HEK293 (cell line): ENCODE results near the gene WFDC1.

ENCODE experiments used
- CTCF ChIA-PET: fragments of 350-600 bp; formaldehyde crosslinking; extraction: SDS; loops from one replicate; lab custom pipeline; 2021; ENCODE audit warnings: antibody characterized with exemption; lab: Yijun Ruan, JAX
- POLR2A ChIA-PET: fragments of 300-600 bp; formaldehyde crosslinking; extraction: SDS; loops from one replicate; lab custom pipeline; 2020; ENCODE audit warnings: antibody characterized with exemption, inconsistent platforms; lab: Yijun Ruan, JAX
- H3K27ac ChIP-seq: fragments of 200-500 bp; sonication (Bioruptor generic); 2 replicates; pipeline ENCODE4 v1.5.1; 2014; ENCODE audit warnings: low read depth, low read length, control low read depth, inconsistent platforms; ENCODE audit errors: extremely low read depth
- H3K36me3 ChIP-seq, 2 experiments: fragments of 200-500 bp in 1 of 2; sonication (Bioruptor generic) in 1 of 2; 1 replicate in 1 of 2; 2 replicates in 1 of 2; pipeline ENCODE4 v1.5.1; 2014 to 2017; ENCODE audit warnings: inconsistent platforms in 2 of 2, low read length in 2 of 2; ENCODE audit not compliant: control insufficient read depth in 2 of 2, insufficient read depth in 1 of 2
- H3K4me1 ChIP-seq: fragments of 200-500 bp; sonication (Bioruptor generic); 2 replicates; pipeline ENCODE4 v1.5.1; 2014; ENCODE audit warnings: mild to moderate bottlenecking, low read length, inconsistent platforms; ENCODE audit not compliant: control insufficient read depth, insufficient read depth
- H3K4me3 ChIP-seq: 2 replicates; pipeline ENCODE4 v1.5.1; 2011; ENCODE audit warnings: low read depth, mild to moderate bottlenecking, control low read depth, low read length, moderate library complexity
- H3K9me3 ChIP-seq: fragments of 200-500 bp; sonication (Bioruptor generic); 2 replicates; pipeline ENCODE4 v1.5.1; 2014; ENCODE audit warnings: low read depth, low read length, inconsistent platforms; ENCODE audit not compliant: control insufficient read depth, insufficient read depth
- BCL11B ChIP-seq: fragments of 450-650 bp; formaldehyde crosslinking; IDR thresholded peaks from 2 replicates; pipeline ENCODE4 v1.5.1; 2016; ENCODE audit warnings: low read depth, missing biosample characterization, missing genetic modification characterization
- GLIS2 ChIP-seq: fragments of 450-650 bp; formaldehyde crosslinking; IDR thresholded peaks from 2 replicates; pipeline ENCODE4 v1.5.1; 2016; ENCODE audit warnings: missing biosample characterization, missing genetic modification characterization
- HOXC10 ChIP-seq: sonication (generic); formaldehyde crosslinking; IDR thresholded peaks from 2 replicates; pipeline ENCODE4 v1.8.1; 2023; ENCODE audit warnings: mild to moderate bottlenecking, missing genetic modification reagents
- KLF8 ChIP-seq: fragments of 450-650 bp; formaldehyde crosslinking; IDR thresholded peaks from 2 replicates; pipeline ENCODE4 v1.5.1; 2016; ENCODE audit warnings: missing biosample characterization, missing genetic modification characterization
- PRDM10 ChIP-seq: fragments of 450-650 bp; formaldehyde crosslinking; IDR thresholded peaks from 2 replicates; pipeline ENCODE4 v1.5.1; 2016; ENCODE audit warnings: missing biosample characterization, missing genetic modification characterization
- PRDM4 ChIP-seq: fragments of 450-650 bp; formaldehyde crosslinking; IDR thresholded peaks from 2 replicates; pipeline ENCODE4 v1.5.1; 2017; ENCODE audit warnings: missing biosample characterization, missing genetic modification characterization
- ZBTB17 ChIP-seq: fragments of 450-650 bp; formaldehyde crosslinking; IDR thresholded peaks from 2 replicates; pipeline ENCODE4 v1.5.1; 2016; ENCODE audit warnings: missing biosample characterization, missing genetic modification characterization
- ZNF114 ChIP-seq: fragments of 450-650 bp; formaldehyde crosslinking; IDR thresholded peaks from 2 replicates; pipeline ENCODE4 v1.5.0; 2017; ENCODE audit warnings: missing biosample characterization, missing genetic modification characterization
- ZNF138 ChIP-seq: fragments of 450-650 bp; formaldehyde crosslinking; IDR thresholded peaks from 2 replicates; pipeline ENCODE4 v1.5.1; 2016; ENCODE audit warnings: missing biosample characterization, missing genetic modification characterization, borderline replicate concordance
- ZNF184 ChIP-seq: fragments of 450-650 bp; IDR thresholded peaks from 2 replicates; pipeline ENCODE4 v1.5.1; 2018; ENCODE audit warnings: missing biosample characterization, mild to moderate bottlenecking, missing genetic modification characterization
- ZNF248 ChIP-seq: fragments of 450-650 bp; formaldehyde crosslinking; IDR thresholded peaks from 2 replicates; pipeline ENCODE4 v1.5.1; 2017; ENCODE audit warnings: missing biosample characterization, missing genetic modification characterization
- ZNF266 ChIP-seq: fragments of 450-650 bp; formaldehyde crosslinking; IDR thresholded peaks from 2 replicates; pipeline ENCODE4 v1.5.1; 2016; ENCODE audit warnings: missing biosample characterization, missing genetic modification characterization, low read depth
- ZNF501 ChIP-seq: fragments of 450-650 bp; formaldehyde crosslinking; IDR thresholded peaks from 2 replicates; pipeline ENCODE4 v1.5.1; 2016; ENCODE audit warnings: missing biosample characterization, missing genetic modification characterization
- ZNF571 ChIP-seq: fragments of 450-650 bp; formaldehyde crosslinking; IDR thresholded peaks from 2 replicates; pipeline ENCODE4 v1.5.0; 2017; ENCODE audit warnings: missing biosample characterization, missing genetic modification characterization
- ZNF600 ChIP-seq: fragments of 450-650 bp; formaldehyde crosslinking; IDR thresholded peaks from 2 replicates; pipeline ENCODE4 v1.5.1; 2016; ENCODE audit warnings: missing biosample characterization, missing genetic modification characterization
- ZNF610 ChIP-seq: fragments of 450-650 bp; formaldehyde crosslinking; IDR thresholded peaks from 2 replicates; pipeline ENCODE4 v1.5.1; 2016; ENCODE audit warnings: missing biosample characterization, missing genetic modification characterization, borderline replicate concordance
- ZSCAN16 ChIP-seq: fragments of 450-650 bp; formaldehyde crosslinking; IDR thresholded peaks from 2 replicates; pipeline ENCODE4 v1.5.1; 2016; ENCODE audit warnings: missing biosample characterization, missing genetic modification characterization
- TF ChIP-seq, protein P1 (sequence below): fragments of 450-650 bp; formaldehyde crosslinking; IDR thresholded peaks from 2 replicates; pipeline ENCODE4 v1.5.1; 2017; ENCODE audit warnings: missing biosample characterization, mild to moderate bottlenecking, missing genetic modification characterization, moderate library complexity
- TF ChIP-seq, protein P2 (sequence below): fragments of 450-650 bp; formaldehyde crosslinking; IDR thresholded peaks from 2 replicates; pipeline ENCODE4; 2016; ENCODE audit warnings: missing biosample characterization, missing genetic modification characterization
- TF ChIP-seq, protein P3 (sequence below): fragments of 450-650 bp; formaldehyde crosslinking; IDR thresholded peaks from 2 replicates; pipeline ENCODE4 v1.5.1; 2016; ENCODE audit warnings: missing biosample characterization, missing genetic modification characterization
- TF ChIP-seq, protein P4 (sequence below): fragments of 450-650 bp; formaldehyde crosslinking; IDR thresholded peaks from 2 replicates; pipeline ENCODE4 v1.5.1; 2016; ENCODE audit warnings: missing biosample characterization, missing genetic modification characterization
- TF ChIP-seq, protein P5 (sequence below): fragments of 450-650 bp; formaldehyde crosslinking; IDR thresholded peaks from 2 replicates; pipeline ENCODE4 v1.5.1; 2016; ENCODE audit warnings: missing biosample characterization, missing genetic modification characterization
- TF ChIP-seq, protein P6 (sequence below): fragments of 450-650 bp; formaldehyde crosslinking; IDR thresholded peaks from 2 replicates; pipeline ENCODE4 v1.5.1; 2017; ENCODE audit warnings: missing biosample characterization, missing genetic modification characterization

The WFDC1 gene

DNA sequence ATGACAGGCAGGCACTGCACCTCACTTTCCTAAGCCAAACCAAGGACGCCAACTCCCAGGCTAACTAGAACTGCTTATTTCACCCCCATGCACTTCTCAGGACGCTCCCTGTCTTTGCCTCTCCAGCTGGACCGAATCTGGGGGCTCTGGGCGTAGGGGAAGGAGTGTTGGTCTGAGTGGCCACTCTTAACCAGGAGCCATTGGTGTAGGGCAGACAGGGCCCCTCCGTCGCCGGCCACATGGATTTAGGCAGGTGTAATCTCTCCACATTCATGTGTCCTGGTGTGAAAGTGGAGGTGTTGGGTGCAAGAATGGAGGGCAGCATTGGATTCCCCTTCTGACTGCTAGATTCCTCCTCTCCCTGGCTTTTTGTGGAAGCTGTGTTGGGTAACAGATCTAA lies 83.4 kb downstream of the WFDC1 start:
- H3K4me1 ChIP-seq, result no peaks in the 10 kb centered on the region
- CTCF ChIA-PET, result no interaction called here
- POLR2A ChIA-PET, result no interaction called here
- TF ChIP-seq ZSCAN16 (tag by site-specific recombination) (no peak), ZNF266 (tag by site-specific recombination) (no peak), ZNF610 (no peak), ZNF501 (tag by site-specific recombination) (no peak), ZNF184 (tag by site-specific recombination) (no peak), GLIS2 (tag by site-specific recombination) (no peak), ZNF600 (tag by site-specific recombination) (no peak), ZNF138 (no peak), HOXC10 (CRISPR knock-in tag) (no peak), KLF8 (tag by site-specific recombination) (no peak), ZBTB17 (no peak), BCL11B (tag by site-specific recombination) (no peak), ZNF248 (tag by site-specific recombination) (no peak), PRDM10 (tag by site-specific recombination) (no peak)
- TF ChIP-seq, protein P1, sequence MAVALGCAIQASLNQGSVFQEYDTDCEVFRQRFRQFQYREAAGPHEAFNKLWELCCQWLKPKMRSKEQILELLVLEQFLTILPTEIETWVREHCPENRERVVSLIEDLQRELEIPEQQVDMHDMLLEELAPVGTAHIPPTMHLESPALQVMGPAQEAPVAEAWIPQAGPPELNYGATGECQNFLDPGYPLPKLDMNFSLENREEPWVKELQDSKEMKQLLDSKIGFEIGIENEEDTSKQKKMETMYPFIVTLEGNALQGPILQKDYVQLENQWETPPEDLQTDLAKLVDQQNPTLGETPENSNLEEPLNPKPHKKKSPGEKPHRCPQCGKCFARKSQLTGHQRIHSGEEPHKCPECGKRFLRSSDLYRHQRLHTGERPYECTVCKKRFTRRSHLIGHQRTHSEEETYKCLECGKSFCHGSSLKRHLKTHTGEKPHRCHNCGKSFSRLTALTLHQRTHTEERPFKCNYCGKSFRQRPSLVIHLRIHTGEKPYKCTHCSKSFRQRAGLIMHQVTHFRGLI (tag by site-specific recombination), result no peak
- TF ChIP-seq, protein P2, sequence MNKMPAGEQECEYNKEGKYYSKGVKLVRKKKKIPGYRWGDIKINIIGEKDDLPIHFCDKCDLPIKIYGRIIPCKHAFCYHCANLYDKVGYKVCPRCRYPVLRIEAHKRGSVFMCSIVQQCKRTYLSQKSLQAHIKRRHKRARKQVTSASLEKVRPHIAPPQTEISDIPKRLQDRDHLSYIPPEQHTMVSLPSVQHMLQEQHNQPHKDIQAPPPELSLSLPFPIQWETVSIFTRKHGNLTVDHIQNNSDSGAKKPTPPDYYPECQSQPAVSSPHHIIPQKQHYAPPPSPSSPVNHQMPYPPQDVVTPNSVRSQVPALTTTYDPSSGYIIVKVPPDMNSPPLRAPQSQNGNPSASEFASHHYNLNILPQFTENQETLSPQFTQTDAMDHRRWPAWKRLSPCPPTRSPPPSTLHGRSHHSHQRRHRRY (tag by site-specific recombination), result no peak
- TF ChIP-seq, protein P3, sequence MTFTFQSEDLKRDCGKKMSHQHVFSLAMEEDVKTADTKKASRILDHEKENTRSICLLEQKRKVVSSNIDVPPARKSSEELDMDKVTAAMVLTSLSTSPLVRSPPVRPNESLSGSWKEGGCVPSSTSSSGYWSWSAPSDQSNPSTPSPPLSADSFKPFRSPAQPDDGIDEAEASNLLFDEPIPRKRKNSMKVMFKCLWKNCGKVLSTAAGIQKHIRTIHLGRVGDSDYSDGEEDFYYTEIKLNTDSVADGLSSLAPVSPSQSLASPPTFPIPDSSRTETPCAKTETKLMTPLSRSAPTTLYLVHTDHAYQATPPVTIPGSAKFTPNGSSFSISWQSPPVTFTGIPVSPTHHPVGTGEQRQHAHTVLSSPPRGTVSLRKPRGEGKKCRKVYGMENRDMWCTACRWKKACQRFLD, result no peak
- TF ChIP-seq, protein P4, sequence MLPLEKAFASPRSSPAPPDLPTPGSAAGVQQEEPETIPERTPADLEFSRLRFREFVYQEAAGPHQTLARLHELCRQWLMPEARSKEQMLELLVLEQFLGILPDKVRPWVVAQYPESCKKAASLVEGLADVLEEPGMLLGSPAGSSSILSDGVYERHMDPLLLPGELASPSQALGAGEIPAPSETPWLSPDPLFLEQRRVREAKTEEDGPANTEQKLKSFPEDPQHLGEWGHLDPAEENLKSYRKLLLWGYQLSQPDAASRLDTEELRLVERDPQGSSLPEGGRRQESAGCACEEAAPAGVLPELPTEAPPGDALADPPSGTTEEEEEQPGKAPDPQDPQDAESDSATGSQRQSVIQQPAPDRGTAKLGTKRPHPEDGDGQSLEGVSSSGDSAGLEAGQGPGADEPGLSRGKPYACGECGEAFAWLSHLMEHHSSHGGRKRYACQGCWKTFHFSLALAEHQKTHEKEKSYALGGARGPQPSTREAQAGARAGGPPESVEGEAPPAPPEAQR, result no peak
- no peak overlapping the region for H3K27ac ChIP-seq
- no peaks in the 10 kb centered on the region for H3K9me3 ChIP-seq
- no peaks in the 10 kb centered on the region for H3K36me3 ChIP-seq
- no peak overlapping the region for H3K4me3 ChIP-seq

DNA sequence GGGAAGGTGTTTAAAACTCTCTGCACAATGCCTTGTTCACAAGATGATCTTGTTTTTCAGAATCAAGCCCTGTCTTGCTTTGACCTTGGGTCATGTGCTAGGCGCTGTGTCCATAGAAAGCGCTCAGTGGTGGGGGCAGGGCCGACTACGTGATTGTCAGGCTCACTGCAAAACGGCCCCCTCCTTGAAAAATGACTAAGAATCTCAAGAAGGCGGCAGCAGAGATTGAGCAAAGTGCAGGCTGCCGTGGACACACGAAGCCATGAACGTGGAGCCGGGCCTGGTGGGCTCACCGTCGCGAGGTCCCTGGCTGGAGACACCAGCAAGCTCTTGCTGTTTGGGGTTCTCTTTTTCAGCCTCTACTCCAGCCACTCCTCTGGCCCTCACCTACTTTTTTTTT lies 83.9 kb downstream of the WFDC1 start:
- Histone ChIP-seq H3K9me3 (no peaks in the 10 kb centered on the region), H3K4me1 (no peaks in the 10 kb centered on the region), H3K27ac (no peak overlapping the region), H3K4me3 (no peak overlapping the region), H3K36me3 (no peaks in the 10 kb centered on the region)
- POLR2A ChIA-PET, result no interaction called here
- CTCF ChIA-PET, result no interaction called here
- TF ChIP-seq, protein P5, sequence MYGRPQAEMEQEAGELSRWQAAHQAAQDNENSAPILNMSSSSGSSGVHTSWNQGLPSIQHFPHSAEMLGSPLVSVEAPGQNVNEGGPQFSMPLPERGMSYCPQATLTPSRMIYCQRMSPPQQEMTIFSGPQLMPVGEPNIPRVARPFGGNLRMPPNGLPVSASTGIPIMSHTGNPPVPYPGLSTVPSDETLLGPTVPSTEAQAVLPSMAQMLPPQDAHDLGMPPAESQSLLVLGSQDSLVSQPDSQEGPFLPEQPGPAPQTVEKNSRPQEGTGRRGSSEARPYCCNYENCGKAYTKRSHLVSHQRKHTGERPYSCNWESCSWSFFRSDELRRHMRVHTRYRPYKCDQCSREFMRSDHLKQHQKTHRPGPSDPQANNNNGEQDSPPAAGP, result no peak
- no peak for TF ChIP-seq ZNF114 (tag by site-specific recombination)
- TF ChIP-seq PRDM4, result no peak
- TF ChIP-seq, protein P6, sequence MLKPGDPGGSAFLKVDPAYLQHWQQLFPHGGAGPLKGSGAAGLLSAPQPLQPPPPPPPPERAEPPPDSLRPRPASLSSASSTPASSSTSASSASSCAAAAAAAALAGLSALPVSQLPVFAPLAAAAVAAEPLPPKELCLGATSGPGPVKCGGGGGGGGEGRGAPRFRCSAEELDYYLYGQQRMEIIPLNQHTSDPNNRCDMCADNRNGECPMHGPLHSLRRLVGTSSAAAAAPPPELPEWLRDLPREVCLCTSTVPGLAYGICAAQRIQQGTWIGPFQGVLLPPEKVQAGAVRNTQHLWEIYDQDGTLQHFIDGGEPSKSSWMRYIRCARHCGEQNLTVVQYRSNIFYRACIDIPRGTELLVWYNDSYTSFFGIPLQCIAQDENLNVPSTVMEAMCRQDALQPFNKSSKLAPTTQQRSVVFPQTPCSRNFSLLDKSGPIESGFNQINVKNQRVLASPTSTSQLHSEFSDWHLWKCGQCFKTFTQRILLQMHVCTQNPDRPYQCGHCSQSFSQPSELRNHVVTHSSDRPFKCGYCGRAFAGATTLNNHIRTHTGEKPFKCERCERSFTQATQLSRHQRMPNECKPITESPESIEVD (tag by site-specific recombination), result no peak
- no peak for TF ChIP-seq ZNF571 (tag by site-specific recombination)
